ENCODE measurements around the gene C16orf78.

GRCh38 chr16:49405530-49405929, 31.9 kb downstream of the C16orf78 start:
- TF ChIP-seq ZNF274 (IDR thresholded peaks at IDR 0.05; ENCODE audit: low read depth, low read length) (no peak), SUZ12 (IDR thresholded peaks at IDR 0.05; ENCODE audit: extremely low read depth, insufficient read depth, insufficient read length) (no peak)

All from NT2/D1 (cell line).